ENCODE measurements around the gene CLEC20A.

The CLEC20A gene

DNA sequence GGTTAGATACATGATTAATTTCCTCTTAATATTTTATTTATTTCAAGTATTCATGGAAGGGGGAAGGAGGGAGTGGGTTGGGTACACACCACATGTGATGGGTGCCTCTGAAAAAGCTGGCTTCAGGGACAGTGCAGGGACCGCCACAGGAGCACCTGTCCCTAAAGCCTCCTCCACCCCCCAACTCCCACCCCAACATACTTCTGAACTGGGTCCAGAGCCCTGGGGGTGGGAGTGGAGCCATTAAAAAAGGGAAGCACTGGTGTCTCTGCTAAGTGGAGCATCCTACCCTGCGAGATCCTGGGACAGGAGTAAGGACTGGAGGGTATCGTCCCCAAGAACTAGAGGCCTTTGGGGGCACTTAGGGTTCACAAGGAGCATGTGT is 5.6 kb upstream of the CLEC20A start:
- no peaks in the 10 kb centered on the region for H3K79me2 ChIP-seq (ENCODE audit: insufficient read depth, low read length)
- TF ChIP-seq EZH2phosphoT487 (IDR thresholded peaks at IDR 0.05; ENCODE audit: borderline replicate concordance) = no peak
- TF ChIP-seq, protein P1, sequence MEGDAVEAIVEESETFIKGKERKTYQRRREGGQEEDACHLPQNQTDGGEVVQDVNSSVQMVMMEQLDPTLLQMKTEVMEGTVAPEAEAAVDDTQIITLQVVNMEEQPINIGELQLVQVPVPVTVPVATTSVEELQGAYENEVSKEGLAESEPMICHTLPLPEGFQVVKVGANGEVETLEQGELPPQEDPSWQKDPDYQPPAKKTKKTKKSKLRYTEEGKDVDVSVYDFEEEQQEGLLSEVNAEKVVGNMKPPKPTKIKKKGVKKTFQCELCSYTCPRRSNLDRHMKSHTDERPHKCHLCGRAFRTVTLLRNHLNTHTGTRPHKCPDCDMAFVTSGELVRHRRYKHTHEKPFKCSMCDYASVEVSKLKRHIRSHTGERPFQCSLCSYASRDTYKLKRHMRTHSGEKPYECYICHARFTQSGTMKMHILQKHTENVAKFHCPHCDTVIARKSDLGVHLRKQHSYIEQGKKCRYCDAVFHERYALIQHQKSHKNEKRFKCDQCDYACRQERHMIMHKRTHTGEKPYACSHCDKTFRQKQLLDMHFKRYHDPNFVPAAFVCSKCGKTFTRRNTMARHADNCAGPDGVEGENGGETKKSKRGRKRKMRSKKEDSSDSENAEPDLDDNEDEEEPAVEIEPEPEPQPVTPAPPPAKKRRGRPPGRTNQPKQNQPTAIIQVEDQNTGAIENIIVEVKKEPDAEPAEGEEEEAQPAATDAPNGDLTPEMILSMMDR (conservative IDR thresholded peaks at IDR 0.05; ENCODE audit: low read length) = no peak
- no peaks in the 10 kb centered on the region for H3K9me2 ChIP-seq (replicated peaks; ENCODE audit: low read depth, low read length)
- H2AFZ ChIP-seq (ENCODE audit: low read length) = no peak overlapping the region
- H3K36me3 ChIP-seq (ENCODE audit: insufficient read depth, low read length) = no peaks in the 10 kb centered on the region
- no peak overlapping the region for H3K4me3 ChIP-seq (ENCODE audit: low read length, poor library complexity, severe bottlenecking)
- no peak overlapping the region for H3K4me2 ChIP-seq (ENCODE audit: low read depth, low read length, poor library complexity, severe bottlenecking)
- H4K20me1 ChIP-seq (ENCODE audit: insufficient read depth, low read length, poor library complexity, severe bottlenecking) = no peaks in the 10 kb centered on the region
- H3K27me3 ChIP-seq (ENCODE audit: insufficient read depth, low read length, poor library complexity, severe bottlenecking) = no peaks in the 10 kb centered on the region
- H3F3A ChIP-seq (ENCODE audit: low read depth) = no peaks in the 10 kb centered on the region
- H3K9me3 ChIP-seq (ENCODE audit: insufficient read depth, low read depth, low read length) = no peaks in the 10 kb centered on the region
- H3K4me1 ChIP-seq (ENCODE audit: insufficient read depth, low read length, poor library complexity, severe bottlenecking) = no peaks in the 10 kb centered on the region
- H3K9ac ChIP-seq (ENCODE audit: low read depth, low read length, poor library complexity, severe bottlenecking) = no peak overlapping the region

DNA sequence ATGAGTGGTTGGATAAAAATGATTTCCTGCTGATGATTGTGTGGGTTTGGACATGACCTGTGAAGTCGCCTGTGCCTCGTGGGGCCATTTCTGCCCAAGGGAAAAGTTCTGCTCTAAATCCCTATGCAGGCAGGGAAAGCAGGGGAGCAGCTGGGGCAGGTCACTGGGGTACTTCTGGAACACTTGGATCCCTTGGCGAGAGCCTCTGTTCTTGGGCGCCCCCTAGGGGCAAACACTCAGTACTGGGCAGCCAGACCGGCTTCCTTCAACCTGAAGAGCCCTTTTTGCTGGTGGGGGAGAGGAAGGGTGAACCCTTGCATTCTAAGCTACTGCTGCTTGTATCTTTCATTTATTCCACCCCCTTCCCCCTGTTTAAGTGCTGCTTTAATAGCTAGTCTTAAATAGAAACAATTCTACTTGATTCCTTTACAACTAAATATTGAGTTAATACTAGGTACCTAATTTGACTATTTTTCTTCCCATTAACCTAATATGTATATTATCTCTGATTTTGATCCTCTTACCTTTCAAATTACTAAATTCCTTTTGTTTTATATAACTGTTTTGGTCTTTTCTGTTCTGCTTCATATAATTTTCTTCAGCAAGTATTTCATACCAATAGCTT is 5.1 kb upstream of the CLEC20A start:
- TF ChIP-seq, protein P1 (conservative IDR thresholded peaks at IDR 0.05; ENCODE audit: low read length) = peak; percentile 80
- TF ChIP-seq EZH2phosphoT487 (IDR thresholded peaks at IDR 0.05; ENCODE audit: borderline replicate concordance) = no peak
- H3K4me3 ChIP-seq (ENCODE audit: low read length, poor library complexity, severe bottlenecking) = no peak overlapping the region
- H3K79me2 ChIP-seq (ENCODE audit: insufficient read depth, low read length) = no peaks in the 10 kb centered on the region
- H3K9me3 ChIP-seq (ENCODE audit: insufficient read depth, low read depth, low read length) = no peaks in the 10 kb centered on the region
- H3F3A ChIP-seq (ENCODE audit: low read depth) = no peaks in the 10 kb centered on the region
- H3K27me3 ChIP-seq (ENCODE audit: insufficient read depth, low read length, poor library complexity, severe bottlenecking) = no peaks in the 10 kb centered on the region
- H3K36me3 ChIP-seq (ENCODE audit: insufficient read depth, low read length) = no peaks in the 10 kb centered on the region
- no peak overlapping the region for H3K4me2 ChIP-seq (ENCODE audit: low read depth, low read length, poor library complexity, severe bottlenecking)
- no peaks in the 10 kb centered on the region for H3K9me2 ChIP-seq (replicated peaks; ENCODE audit: low read depth, low read length)
- H3K9ac ChIP-seq (ENCODE audit: low read depth, low read length, poor library complexity, severe bottlenecking) = no peak overlapping the region
- no peaks in the 10 kb centered on the region for H4K20me1 ChIP-seq (ENCODE audit: insufficient read depth, low read length, poor library complexity, severe bottlenecking)
- no peaks in the 10 kb centered on the region for H3K4me1 ChIP-seq (ENCODE audit: insufficient read depth, low read length, poor library complexity, severe bottlenecking)
- H2AFZ ChIP-seq (ENCODE audit: low read length) = no peak overlapping the region

DNA sequence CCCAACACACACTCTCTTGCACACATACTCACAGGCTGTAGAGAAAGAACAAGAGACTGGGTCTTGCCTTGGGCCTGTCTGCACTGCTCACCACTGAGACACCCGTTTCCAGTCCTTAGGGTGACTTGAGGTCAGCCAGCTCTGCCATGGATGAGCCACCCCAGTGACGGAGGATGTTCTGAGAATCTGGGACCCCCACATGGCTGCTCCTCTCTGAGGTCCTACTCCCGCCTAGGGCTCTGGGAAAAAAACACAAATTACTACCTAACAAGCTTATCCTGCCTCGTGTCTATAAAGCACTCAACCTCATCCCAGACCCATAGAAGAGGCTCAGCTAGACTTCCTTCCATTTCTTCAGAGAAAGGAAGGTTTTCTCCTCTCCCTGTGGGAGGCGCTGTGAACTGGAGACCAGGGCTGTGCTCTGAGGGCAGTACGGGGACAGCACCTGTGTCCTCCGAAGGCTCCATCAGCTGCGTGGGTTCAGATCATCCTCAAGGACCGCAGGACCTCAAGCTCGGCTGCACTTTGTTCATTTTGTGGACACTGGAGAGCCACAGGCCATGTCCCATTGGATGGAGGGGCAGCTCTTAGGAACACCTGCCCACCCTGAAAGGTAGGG is 4.3 kb upstream of the CLEC20A start:
- Histone ChIP-seq H3K27me3 (ENCODE audit: insufficient read depth, low read length, poor library complexity, severe bottlenecking) (no peaks in the 10 kb centered on the region), H4K20me1 (ENCODE audit: insufficient read depth, low read length, poor library complexity, severe bottlenecking) (no peaks in the 10 kb centered on the region)

More for the DNA sequence above, 4.3 kb upstream of the CLEC20A start:
- H3F3A ChIP-seq (ENCODE audit: low read depth) = no peaks in the 10 kb centered on the region
- H3K79me2 ChIP-seq (ENCODE audit: insufficient read depth, low read length) = no peaks in the 10 kb centered on the region
- no peak overlapping the region for H2AFZ ChIP-seq (ENCODE audit: low read length)
- no peak overlapping the region for H3K4me3 ChIP-seq (ENCODE audit: low read length, poor library complexity, severe bottlenecking)
- H3K9me2 ChIP-seq (replicated peaks; ENCODE audit: low read depth, low read length) = no peaks in the 10 kb centered on the region
- H3K9ac ChIP-seq (ENCODE audit: low read depth, low read length, poor library complexity, severe bottlenecking) = no peak overlapping the region
- TF ChIP-seq, protein P1 (conservative IDR thresholded peaks at IDR 0.05; ENCODE audit: low read length) = no peak
- TF ChIP-seq EZH2phosphoT487 (IDR thresholded peaks at IDR 0.05; ENCODE audit: borderline replicate concordance) = no peak
- no peaks in the 10 kb centered on the region for H3K4me1 ChIP-seq (ENCODE audit: insufficient read depth, low read length, poor library complexity, severe bottlenecking)
- no peaks in the 10 kb centered on the region for H3K9me3 ChIP-seq (ENCODE audit: insufficient read depth, low read depth, low read length)
- H3K36me3 ChIP-seq (ENCODE audit: insufficient read depth, low read length) = no peaks in the 10 kb centered on the region
- no peak overlapping the region for H3K4me2 ChIP-seq (ENCODE audit: low read depth, low read length, poor library complexity, severe bottlenecking)
